K562 (cell line): ENCODE measurements around the gene UBQLNL. TPM values are rescaled to one million over a fixed set of nuclear protein-coding genes. Genes with fewer than 3 reads are reported as not detected.

Source experiments
- SAFB2 ChIP-seq: fragments of 200-400 bp; formaldehyde crosslinking; IDR thresholded peaks from 2 replicates; pipeline ENCODE4 v1.6.1; 2018; ENCODE audit warnings: borderline replicate concordance, low read length, low read depth, moderate library complexity; ENCODE audit not compliant: severe bottlenecking
- TEAD1 ChIP-seq, 2 experiments: fragments of 450-650 bp in 1 of 2; sonication (generic) in 1 of 2; formaldehyde crosslinking; IDR thresholded peaks; 2 replicates each; pipeline versions ENCODE4 v1.4.0 to v1.8.0; 2020 to 2022; ENCODE audit warnings: mild to moderate bottlenecking in 2 of 2, missing genetic modification reagents in 1 of 2
- ZFP36 ChIP-seq: fragments of 150-350 bp; IDR thresholded peaks from 2 replicates; pipeline ENCODE4 v1.6.1; 2018; ENCODE audit warnings: low read length, low read depth; ENCODE audit not compliant: partially characterized antibody
- ZNF408 ChIP-seq: fragments of 250-450 bp; sonication (Bioruptor Pico); IDR thresholded peaks from 2 replicates; pipeline ENCODE4 v1.4.0; 2020; ENCODE audit warnings: low read depth, mild to moderate bottlenecking, moderate library complexity
- ZSCAN32 ChIP-seq: fragments of 450-650 bp; formaldehyde crosslinking; IDR thresholded peaks from 2 replicates; pipeline ENCODE4 v1.4.0; 2020; ENCODE audit warnings: mild to moderate bottlenecking, moderate library complexity
- polyA plus RNA-seq, 8 experiments: library from polyadenylated mRNA; depleted of rRNA in 4 of 8; stranded (reverse) in 5 of 8; unstranded in 3 of 8; fragments of >200 nt; fragmentation: Nextera tagmentation in 2 of 8; fragmentation: Illumina TruSeq in 1 of 8; extraction: Ambion mirVana in 2 of 8; extraction: Trizol in 1 of 8; gene quantifications; 2 replicates each; pipeline versions ENCODE4 v1.2.1 to v1.2.3, GENCODE V29; 2011 to 2014; ENCODE audit warnings: inconsistent platforms in 1 of 8, missing spikeins in 1 of 8
- total RNA-seq, 7 experiments: library from RNA; depleted of rRNA in 6 of 7; stranded (reverse); fragments of >200 nt in 6 of 7; fragmentation: Illumina TruSeq in 2 of 7; extraction: Trizol in 2 of 7; gene quantifications; 2 replicates each; pipeline versions ENCODE4 v1.2.1 to v1.2.3, GENCODE V29; 2011 to 2021; ENCODE audit warnings: low replicate concordance in 1 of 7
- TF ChIP-seq, protein P1 (sequence below): IDR thresholded peaks from 3 replicates; pipeline ENCODE4 v1.6.1; 2011; ENCODE audit warnings: borderline replicate concordance, mild to moderate bottlenecking; ENCODE audit not compliant: insufficient read length, insufficient read depth
- TF ChIP-seq, protein P2 (sequence below): sonication (generic); formaldehyde crosslinking; IDR thresholded peaks from 2 replicates; pipeline ENCODE4 v1.8.0; 2022; ENCODE audit warnings: missing genetic modification reagents, mild to moderate bottlenecking, moderate library complexity, borderline replicate concordance
- TF ChIP-seq, protein P3 (sequence below): fragments of 450-650 bp; IDR thresholded peaks from 2 replicates; pipeline ENCODE4 v1.6.1; 2017; ENCODE audit warnings: antibody characterized with exemption, mild to moderate bottlenecking
- TF ChIP-seq, protein P4 (sequence below), 3 experiments: IDR thresholded peaks in 2 of 3; conservative IDR thresholded peaks in 1 of 3; 2 replicates each; pipeline ENCODE4 v1.5.1; 2011 to 2012; ENCODE audit warnings: low read length in 3 of 3, mild to moderate bottlenecking in 3 of 3, control low read depth in 2 of 3, improper control_type of control experiment in 1 of 3, inconsistent platforms in 1 of 3, low read depth in 1 of 3, mixed read lengths in 1 of 3, moderate library complexity in 1 of 3; ENCODE audit not compliant: insufficient read depth in 2 of 3
- TF ChIP-seq, protein P5 (sequence below): fragments of 450-650 bp; formaldehyde crosslinking; IDR thresholded peaks from 2 replicates; pipeline ENCODE4 v1.4.0; 2020; ENCODE audit warnings: mild to moderate bottlenecking, moderate library complexity

UBQLNL gene
- total and polyA plus RNA-seq, 9 of the 15 experiments (the other 6 are each of a cell fraction or from before 2014, with no cell fraction given) = 0.07 to 0.27 (median 0.14) TPM

DNA sequence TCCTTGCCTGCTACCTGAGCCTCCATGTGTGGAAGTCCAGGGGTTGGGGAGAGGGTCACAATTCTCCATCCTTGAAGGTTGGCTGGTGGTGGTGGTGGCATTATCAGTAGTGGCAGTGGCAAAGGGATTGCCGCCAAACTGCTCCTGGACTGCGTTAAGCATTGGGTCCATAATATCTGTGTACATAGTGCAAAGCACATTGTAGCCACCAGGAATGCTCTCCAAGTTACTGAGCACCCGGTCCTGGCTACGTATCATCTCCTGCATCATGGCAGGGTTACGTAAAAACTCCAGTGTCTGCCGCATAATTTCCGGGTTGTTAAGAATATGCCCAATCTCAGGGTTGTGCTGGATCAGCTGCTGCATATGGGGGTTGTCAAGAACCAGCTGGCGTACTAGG lies 7.9 kb downstream of the UBQLNL start (continued):
- TF ChIP-seq, protein P1, sequence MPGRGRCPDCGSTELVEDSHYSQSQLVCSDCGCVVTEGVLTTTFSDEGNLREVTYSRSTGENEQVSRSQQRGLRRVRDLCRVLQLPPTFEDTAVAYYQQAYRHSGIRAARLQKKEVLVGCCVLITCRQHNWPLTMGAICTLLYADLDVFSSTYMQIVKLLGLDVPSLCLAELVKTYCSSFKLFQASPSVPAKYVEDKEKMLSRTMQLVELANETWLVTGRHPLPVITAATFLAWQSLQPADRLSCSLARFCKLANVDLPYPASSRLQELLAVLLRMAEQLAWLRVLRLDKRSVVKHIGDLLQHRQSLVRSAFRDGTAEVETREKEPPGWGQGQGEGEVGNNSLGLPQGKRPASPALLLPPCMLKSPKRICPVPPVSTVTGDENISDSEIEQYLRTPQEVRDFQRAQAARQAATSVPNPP = no peak
- no peak for TF ChIP-seq ZSCAN32
- no peak for TF ChIP-seq ZFP36
- TF ChIP-seq, protein P2, sequence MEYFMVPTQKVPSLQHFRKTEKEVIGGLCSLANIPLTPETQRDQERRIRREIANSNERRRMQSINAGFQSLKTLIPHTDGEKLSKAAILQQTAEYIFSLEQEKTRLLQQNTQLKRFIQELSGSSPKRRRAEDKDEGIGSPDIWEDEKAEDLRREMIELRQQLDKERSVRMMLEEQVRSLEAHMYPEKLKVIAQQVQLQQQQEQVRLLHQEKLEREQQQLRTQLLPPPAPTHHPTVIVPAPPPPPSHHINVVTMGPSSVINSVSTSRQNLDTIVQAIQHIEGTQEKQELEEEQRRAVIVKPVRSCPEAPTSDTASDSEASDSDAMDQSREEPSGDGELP (CRISPR knock-in tag) = peak; percentile 10; the same call in 1 of the 2 replicates
- peak in 1 of 2 experiments; percentile 83; a peak in 2 of 4 replicates for TF ChIP-seq TEAD1 (CRISPR knock-in tag; IDR thresholded peaks at IDR 0.05)
- TF ChIP-seq, protein P3, sequence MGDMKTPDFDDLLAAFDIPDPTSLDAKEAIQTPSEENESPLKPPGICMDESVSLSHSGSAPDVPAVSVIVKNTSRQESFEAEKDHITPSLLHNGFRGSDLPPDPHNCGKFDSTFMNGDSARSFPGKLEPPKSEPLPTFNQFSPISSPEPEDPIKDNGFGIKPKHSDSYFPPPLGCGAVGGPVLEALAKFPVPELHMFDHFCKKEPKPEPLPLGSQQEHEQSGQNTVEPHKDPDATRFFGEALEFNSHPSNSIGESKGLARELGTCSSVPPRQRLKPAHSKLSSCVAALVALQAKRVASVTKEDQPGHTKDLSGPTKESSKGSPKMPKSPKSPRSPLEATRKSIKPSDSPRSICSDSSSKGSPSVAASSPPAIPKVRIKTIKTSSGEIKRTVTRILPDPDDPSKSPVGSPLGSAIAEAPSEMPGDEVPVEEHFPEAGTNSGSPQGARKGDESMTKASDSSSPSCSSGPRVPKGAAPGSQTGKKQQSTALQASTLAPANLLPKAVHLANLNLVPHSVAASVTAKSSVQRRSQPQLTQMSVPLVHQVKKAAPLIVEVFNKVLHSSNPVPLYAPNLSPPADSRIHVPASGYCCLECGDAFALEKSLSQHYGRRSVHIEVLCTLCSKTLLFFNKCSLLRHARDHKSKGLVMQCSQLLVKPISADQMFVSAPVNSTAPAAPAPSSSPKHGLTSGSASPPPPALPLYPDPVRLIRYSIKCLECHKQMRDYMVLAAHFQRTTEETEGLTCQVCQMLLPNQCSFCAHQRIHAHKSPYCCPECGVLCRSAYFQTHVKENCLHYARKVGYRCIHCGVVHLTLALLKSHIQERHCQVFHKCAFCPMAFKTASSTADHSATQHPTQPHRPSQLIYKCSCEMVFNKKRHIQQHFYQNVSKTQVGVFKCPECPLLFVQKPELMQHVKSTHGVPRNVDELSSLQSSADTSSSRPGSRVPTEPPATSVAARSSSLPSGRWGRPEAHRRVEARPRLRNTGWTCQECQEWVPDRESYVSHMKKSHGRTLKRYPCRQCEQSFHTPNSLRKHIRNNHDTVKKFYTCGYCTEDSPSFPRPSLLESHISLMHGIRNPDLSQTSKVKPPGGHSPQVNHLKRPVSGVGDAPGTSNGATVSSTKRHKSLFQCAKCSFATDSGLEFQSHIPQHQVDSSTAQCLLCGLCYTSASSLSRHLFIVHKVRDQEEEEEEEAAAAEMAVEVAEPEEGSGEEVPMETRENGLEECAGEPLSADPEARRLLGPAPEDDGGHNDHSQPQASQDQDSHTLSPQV = 0 out of 2 replicates have a peak, but pooled peaks have one; percentile 24
- TF ChIP-seq, protein P4, sequence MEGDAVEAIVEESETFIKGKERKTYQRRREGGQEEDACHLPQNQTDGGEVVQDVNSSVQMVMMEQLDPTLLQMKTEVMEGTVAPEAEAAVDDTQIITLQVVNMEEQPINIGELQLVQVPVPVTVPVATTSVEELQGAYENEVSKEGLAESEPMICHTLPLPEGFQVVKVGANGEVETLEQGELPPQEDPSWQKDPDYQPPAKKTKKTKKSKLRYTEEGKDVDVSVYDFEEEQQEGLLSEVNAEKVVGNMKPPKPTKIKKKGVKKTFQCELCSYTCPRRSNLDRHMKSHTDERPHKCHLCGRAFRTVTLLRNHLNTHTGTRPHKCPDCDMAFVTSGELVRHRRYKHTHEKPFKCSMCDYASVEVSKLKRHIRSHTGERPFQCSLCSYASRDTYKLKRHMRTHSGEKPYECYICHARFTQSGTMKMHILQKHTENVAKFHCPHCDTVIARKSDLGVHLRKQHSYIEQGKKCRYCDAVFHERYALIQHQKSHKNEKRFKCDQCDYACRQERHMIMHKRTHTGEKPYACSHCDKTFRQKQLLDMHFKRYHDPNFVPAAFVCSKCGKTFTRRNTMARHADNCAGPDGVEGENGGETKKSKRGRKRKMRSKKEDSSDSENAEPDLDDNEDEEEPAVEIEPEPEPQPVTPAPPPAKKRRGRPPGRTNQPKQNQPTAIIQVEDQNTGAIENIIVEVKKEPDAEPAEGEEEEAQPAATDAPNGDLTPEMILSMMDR (IDR thresholded peaks at IDR 0.05 in 2 of 3, conservative IDR thresholded peaks at IDR 0.05 in 1 of 3; ENCODE audit: insufficient read depth in 2 of 3, low read depth in 1 of 3, low read length in 3 of 3) = peak; percentile 25 to 47 (median 27); a peak in 1 of 6 replicates
- no peak for TF ChIP-seq SAFB2
- no peak for TF ChIP-seq ZNF408 (CRISPR knock-in tag)
- TF ChIP-seq, protein P5, sequence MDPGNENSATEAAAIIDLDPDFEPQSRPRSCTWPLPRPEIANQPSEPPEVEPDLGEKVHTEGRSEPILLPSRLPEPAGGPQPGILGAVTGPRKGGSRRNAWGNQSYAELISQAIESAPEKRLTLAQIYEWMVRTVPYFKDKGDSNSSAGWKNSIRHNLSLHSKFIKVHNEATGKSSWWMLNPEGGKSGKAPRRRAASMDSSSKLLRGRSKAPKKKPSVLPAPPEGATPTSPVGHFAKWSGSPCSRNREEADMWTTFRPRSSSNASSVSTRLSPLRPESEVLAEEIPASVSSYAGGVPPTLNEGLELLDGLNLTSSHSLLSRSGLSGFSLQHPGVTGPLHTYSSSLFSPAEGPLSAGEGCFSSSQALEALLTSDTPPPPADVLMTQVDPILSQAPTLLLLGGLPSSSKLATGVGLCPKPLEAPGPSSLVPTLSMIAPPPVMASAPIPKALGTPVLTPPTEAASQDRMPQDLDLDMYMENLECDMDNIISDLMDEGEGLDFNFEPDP (CRISPR knock-in tag) = no peak
- TF ChIP-seq, all 486 proteins: peak for 9
